Upper lobe of left lung (tissue), 6 donors: Measurements from ENCODE around the gene C20orf204. TPM values are rescaled to one million over a fixed set of nuclear protein-coding genes. Genes with fewer than 3 reads are reported as not detected.

Experiments
- ATAC-seq, 2 donors: fragments of 200-7000 bp; cut with Tn5 transposase; one replicate each; pipeline ENCODE4 v1.9.1; 2022; ENCODE audit warnings: mild to moderate bottlenecking in 2 of 2, moderate library complexity in 2 of 2; ENCODE audit not compliant: low FRiP score in 2 of 2
- DNase-seq, 2 donors: peaks; one replicate each; pipeline ENCODE4 v3.0.0-alpha.2; 2019 to 2020
- H3K27ac ChIP-seq, 4 donors: fragments of 200-600 bp; sonication (generic); one replicate each; pipeline ENCODE4 v1.5.1; 2016 to 2019
- H3K27me3 ChIP-seq, 4 donors: fragments of 200-600 bp; sonication (generic); one replicate each; pipeline ENCODE4 v1.5.1; 2017 to 2019
- H3K36me3 ChIP-seq, 4 donors: fragments of 200-600 bp; sonication (generic); one replicate each; pipeline ENCODE4 v1.5.1; 2016 to 2019
- H3K4me1 ChIP-seq, 4 donors: fragments of 200-600 bp; sonication (generic); one replicate each; pipeline ENCODE4 v1.5.1; 2018 to 2019
- H3K4me3 ChIP-seq, 4 donors: fragments of 200-600 bp; sonication (generic); one replicate each; pipeline ENCODE4 v1.5.1; 2017 to 2019; ENCODE audit warnings: mild to moderate bottlenecking in 2 of 4, moderate library complexity in 1 of 4
- H3K9me3 ChIP-seq, 4 donors: fragments of 200-600 bp; sonication (generic); one replicate each; pipeline ENCODE4 v1.5.1; 2018 to 2019
- EP300 ChIP-seq, 4 donors: sonication (generic); formaldehyde crosslinking; IDR thresholded peaks; one replicate each; pipeline ENCODE4 v1.5.1; 2017; ENCODE audit warnings: antibody characterized with exemption in 4 of 4, control low read depth in 2 of 4
- POLR2A ChIP-seq, 4 donors: fragments of 450-650 bp; IDR thresholded peaks; one replicate each; pipeline ENCODE4 v1.5.1; 2016 to 2017; ENCODE audit warnings: antibody characterized with exemption in 4 of 4, mild to moderate bottlenecking in 2 of 4
- POLR2AphosphoS5 ChIP-seq, 2 donors: sonication (generic); formaldehyde crosslinking; IDR thresholded peaks; one replicate each; pipeline ENCODE4 v1.5.1; 2017; ENCODE audit warnings: antibody characterized with exemption in 2 of 2
- WGBS, 2 donors: methylation state at CpG; one replicate each; pipeline ENCODE4 v1.1.5; 2017 to 2018; 5-methylcytosine and 5-hydroxymethylcytosine counted together
- total RNA-seq, 6 donors: library from RNA; depleted of rRNA in 4 of 6; stranded (reverse); fragments of >200 nt in 4 of 6; gene quantifications; one replicate each; pipeline versions ENCODE4 v1.1.0 to v1.2.1, GENCODE V29; 2016 to 2021
- TF ChIP-seq, protein P1 (sequence below), 6 experiments: fragments of 450-650 bp in 4 of 6; fragments of 200-600 bp in 2 of 6; sonication (generic) in 2 of 6; IDR thresholded peaks; one replicate each; pipeline ENCODE4 v1.5.1; 2016 to 2019; ENCODE audit warnings: antibody characterized with exemption in 6 of 6
- donor health status: DM: no; HTN: no; CAD: no; lungs with moderate emphysema.
- donor health status: DM: no; HTN: yes; CAD: no; lungs with severe emphysema.

The C20orf204 gene
- total RNA-seq, 6 donors from 2014 or later = 0.44 to 2.3 (median 1.7) TPM

DNA sequence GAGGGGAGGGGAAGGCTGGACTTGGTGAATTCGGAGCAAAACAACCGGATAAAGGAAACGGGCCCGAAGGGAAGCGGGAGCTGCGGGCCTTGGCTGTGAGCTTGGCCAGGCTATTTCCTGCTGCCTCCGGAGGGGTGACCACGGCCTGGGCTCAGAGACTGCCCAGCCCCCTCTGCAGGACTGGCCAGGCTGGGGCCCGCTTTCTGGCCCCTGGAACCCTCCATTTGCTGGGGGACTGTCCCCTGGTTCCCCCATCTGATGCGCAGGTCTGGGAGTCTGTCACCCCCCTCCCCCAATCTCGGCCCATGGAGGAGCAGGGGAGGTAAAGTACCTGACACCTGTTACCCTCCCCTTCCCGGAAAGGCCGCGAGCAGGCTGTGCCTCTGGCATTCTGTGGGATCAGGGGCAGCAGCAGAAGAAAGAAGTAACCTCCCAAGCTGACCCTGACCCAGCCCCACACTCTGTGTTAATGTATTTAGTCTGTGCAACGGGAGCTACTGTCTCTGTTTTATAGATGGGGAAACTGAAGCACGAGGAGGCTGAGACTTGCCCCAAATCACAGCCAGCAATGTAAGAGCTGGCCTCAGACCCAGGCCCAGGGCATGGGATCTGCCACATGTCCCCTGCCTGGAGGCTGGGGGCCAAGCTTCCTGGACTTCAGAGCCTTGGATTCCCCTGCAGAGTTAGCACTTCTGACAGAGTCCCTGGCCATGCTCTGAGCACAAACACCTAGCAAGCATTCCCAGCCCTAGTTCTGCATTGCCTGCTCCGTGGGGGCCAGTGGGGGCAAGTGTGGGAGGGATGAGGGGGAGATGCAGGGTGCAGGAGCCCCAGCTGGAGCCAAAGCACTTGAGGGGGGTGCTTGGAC, 3.5 kb downstream of the C20orf204 start:
- H3K27ac ChIP-seq = peak overlapping the region; percentile 41 to 89 (median 80)
- WGBS, 2 donors = 13 to 20% methylated on average over 14 to 16 of the region's 17 CpGs
- H3K36me3 ChIP-seq = peaks cover 0 to 11% (median 4%) of the 10 kb centered on the region in 4 donors
- DNase-seq (no peak), ATAC-seq (peak; percentile 25 to 38)
- TF ChIP-seq POLR2A (IDR thresholded peaks at IDR 0.05) (no peak), POLR2AphosphoS5 (IDR thresholded peaks at IDR 0.05) (peak in 1 of 2 donors; percentile 57)
- H3K4me1 ChIP-seq = peaks cover 45 to 61% (median 51%) of the 10 kb centered on the region in 4 donors
- peaks cover 0 to 31% (median 12%) of the 10 kb centered on the region in 4 donors for H3K27me3 ChIP-seq
- no peaks in the 10 kb centered on the region for H3K9me3 ChIP-seq
- peak overlapping the region in 3 of 4 donors; percentile 49 to 58 (median 53) for H3K4me3 ChIP-seq

DNA sequence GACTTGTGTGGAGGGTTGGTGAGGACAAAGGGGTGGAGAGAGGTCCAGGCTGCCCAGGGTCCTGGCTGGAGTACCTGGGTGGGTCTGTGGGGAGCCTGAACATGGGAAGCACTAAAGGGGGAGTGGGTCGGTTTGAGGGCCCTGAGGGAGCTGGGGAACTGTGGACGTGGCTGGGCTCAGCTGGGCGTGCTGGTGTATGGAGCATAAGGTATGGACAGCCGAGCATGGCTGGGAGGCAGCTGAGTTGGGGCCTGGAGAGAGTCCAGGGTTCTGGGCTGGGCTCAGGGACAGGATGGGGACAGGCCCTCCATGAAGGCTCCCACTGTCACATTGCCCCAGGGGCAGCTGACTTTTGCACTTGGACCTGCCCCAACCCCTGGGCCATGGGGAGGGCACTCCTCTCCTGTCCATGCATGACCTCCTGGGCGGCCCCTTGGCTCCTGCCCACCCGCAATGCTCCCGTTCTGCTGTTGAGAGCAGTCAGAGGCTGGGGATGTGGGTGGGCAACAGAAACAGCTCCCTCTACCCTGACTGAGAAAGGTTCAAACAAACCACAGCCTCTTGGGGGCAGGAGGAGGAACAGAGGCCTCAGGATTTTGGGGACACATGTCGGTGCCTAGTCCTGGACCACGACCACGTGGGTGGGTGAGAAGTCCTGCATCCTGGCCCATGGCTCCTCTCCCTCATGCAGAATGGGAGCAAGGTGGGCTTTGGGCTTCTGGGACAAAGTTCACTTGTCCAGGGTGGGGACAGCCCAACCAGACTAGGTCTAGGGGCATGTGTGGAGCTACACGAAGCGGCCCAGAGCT, 4.5 kb downstream of the C20orf204 start:
- WGBS, 2 donors = 53 to 62% methylated on average over 6 to 12 of the region's 12 CpGs
- DNase-seq (peak in 1 of 2 donors; percentile 38), ATAC-seq (no peak)
- Histone ChIP-seq H3K4me1 (peaks cover 45 to 70% (median 55%) of the 10 kb centered on the region in 4 donors), H3K27me3 (peaks cover 0 to 31% (median 12%) of the 10 kb centered on the region in 4 donors), H3K36me3 (peaks cover 0 to 2% (median 0%) of the 10 kb centered on the region in 4 donors), H3K4me3 (no peak overlapping the region), H3K9me3 (no peaks in the 10 kb centered on the region), H3K27ac (peak overlapping the region in 3 of 4 donors; percentile 72 to 89 (median 88))
- TF ChIP-seq POLR2AphosphoS5 (IDR thresholded peaks at IDR 0.05) = no peak
- TF ChIP-seq POLR2A (IDR thresholded peaks at IDR 0.05) = no peak
- TF ChIP-seq, protein P1, sequence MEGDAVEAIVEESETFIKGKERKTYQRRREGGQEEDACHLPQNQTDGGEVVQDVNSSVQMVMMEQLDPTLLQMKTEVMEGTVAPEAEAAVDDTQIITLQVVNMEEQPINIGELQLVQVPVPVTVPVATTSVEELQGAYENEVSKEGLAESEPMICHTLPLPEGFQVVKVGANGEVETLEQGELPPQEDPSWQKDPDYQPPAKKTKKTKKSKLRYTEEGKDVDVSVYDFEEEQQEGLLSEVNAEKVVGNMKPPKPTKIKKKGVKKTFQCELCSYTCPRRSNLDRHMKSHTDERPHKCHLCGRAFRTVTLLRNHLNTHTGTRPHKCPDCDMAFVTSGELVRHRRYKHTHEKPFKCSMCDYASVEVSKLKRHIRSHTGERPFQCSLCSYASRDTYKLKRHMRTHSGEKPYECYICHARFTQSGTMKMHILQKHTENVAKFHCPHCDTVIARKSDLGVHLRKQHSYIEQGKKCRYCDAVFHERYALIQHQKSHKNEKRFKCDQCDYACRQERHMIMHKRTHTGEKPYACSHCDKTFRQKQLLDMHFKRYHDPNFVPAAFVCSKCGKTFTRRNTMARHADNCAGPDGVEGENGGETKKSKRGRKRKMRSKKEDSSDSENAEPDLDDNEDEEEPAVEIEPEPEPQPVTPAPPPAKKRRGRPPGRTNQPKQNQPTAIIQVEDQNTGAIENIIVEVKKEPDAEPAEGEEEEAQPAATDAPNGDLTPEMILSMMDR (IDR thresholded peaks at IDR 0.05) = no peak
- no peak for TF ChIP-seq EP300 (IDR thresholded peaks at IDR 0.05)

DNA sequence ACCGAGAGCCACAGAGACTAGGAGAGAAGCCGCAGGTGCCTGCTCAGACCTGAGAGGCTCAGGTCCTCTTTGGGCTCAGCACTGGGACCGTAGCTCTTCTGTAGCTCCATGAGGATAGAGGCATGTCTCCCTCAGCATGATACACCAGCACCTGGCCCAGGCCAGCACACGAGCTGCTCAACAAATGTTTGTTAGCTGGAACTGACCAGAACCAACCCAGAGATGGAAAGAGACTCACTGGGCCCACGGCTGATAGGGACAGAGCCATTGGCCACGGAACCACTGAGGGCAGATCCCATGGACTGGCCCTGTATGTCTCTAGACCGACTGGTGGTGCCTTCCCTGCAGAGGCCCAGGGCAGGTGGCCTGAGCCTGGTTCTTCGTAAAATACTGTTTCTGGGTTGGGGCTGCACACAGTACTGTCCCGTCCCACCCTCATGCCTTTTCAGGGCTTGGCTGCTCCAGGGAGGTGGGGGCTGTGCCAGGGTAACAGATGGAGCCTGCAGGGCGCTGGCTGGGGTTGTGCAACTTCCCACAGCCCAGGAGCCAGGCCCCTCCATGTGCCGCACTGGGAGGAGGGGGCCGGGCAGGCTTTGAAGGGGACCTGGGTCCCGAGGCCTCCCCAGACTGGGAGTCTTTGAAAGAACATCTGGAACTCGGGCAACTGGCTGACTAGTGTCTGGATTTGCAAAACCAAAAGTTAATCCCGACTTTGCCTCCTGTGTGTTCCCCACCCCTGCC, 5.2 kb downstream of the C20orf204 start:
- peaks cover 0 to 31% (median 12%) of the 10 kb centered on the region in 4 donors for H3K27me3 ChIP-seq
- peak overlapping the region in 3 of 4 donors; percentile 77 to 89 (median 88) for H3K27ac ChIP-seq
- WGBS, 2 donors = 30 to 54% methylated on average over 2 to 13 of the region's 15 CpGs
- H3K4me1 ChIP-seq = peaks cover 45 to 71% (median 55%) of the 10 kb centered on the region in 4 donors
- TF ChIP-seq POLR2AphosphoS5 (IDR thresholded peaks at IDR 0.05) (no peak), EP300 (IDR thresholded peaks at IDR 0.05) (no peak), POLR2A (IDR thresholded peaks at IDR 0.05) (no peak)
- TF ChIP-seq, protein P1 (IDR thresholded peaks at IDR 0.05) = no peak
- ATAC-seq = no peak
- DNase-seq = no peak
- no peaks in the 10 kb centered on the region for H3K9me3 ChIP-seq
- peaks cover 0 to 1% (median 0%) of the 10 kb centered on the region in 4 donors for H3K36me3 ChIP-seq
- H3K4me3 ChIP-seq = peak overlapping the region in 3 of 4 donors; percentile 43 to 51 (median 51)

DNA sequence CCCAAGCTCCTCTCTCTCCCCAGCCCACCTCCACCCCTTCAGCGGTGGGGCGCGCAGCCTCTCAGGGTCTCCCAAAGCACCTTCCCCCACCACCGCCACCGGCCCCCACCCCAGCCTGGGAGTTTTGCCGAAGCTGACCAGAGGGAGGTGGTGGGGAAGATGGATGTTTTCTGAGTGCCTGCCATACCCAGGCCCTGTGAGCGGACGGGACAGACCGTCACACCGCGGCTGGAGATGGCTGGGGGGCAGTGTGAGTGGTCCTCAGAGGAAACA, 5.7 kb downstream of the C20orf204 start:
- Histone ChIP-seq H3K27ac (peak overlapping the region; percentile 64 to 89 (median 82)), H3K9me3 (no peaks in the 10 kb centered on the region), H3K36me3 (peaks cover 0 to 5% (median 0%) of the 10 kb centered on the region in 4 donors), H3K4me3 (peak overlapping the region in 3 of 4 donors; percentile 43 to 51 (median 51)), H3K4me1 (peaks cover 45 to 71% (median 55%) of the 10 kb centered on the region in 4 donors), H3K27me3 (peaks cover 0 to 31% (median 12%) of the 10 kb centered on the region in 4 donors)
- TF ChIP-seq, protein P1 (IDR thresholded peaks at IDR 0.05) = no peak
- TF ChIP-seq POLR2A (IDR thresholded peaks at IDR 0.05) = no peak
- TF ChIP-seq POLR2AphosphoS5 (IDR thresholded peaks at IDR 0.05) = no peak
- TF ChIP-seq EP300 (IDR thresholded peaks at IDR 0.05) = no peak
- DNase-seq (peak in 1 of 2 donors; percentile 77), ATAC-seq (no peak)
- WGBS, 2 donors = 0 to 11% methylated on average over 1 to 11 of the region's 11 CpGs
